Midbrain (tissue), 1 donor: Measurements from ENCODE around the gene SEC22A.
A peak's percentile ranks its signal among the peaks of the same experiment; 100 is the strongest.
"Not testable (repeated sequence)": the region's sequence is repeated elsewhere in the genome, so short reads cannot be mapped to it uniquely, and the experiment has no call there.

Experiments
- DNase-seq: peaks from one replicate; lab custom pipeline; 2025; lab: John Stamatoyannopoulos, UW

Gene SEC22A

GRCh38 chr3:123180791-123181190, 21.0 kb upstream of the SEC22A start:
- no peak for DNase-seq

GRCh38 chr3:123186695-123187094, 15.0 kb upstream of the SEC22A start:
- no peak for DNase-seq

- no peak for DNase-seq
Observed at GRCh38 chr3:123188058-123188457, 13.7 kb upstream of the SEC22A start.

- DNase-seq = no peak
Observed at GRCh38 chr3:123193448-123194101, 8.2 kb upstream of the SEC22A start.

- peak; percentile 3 for DNase-seq
Observed at GRCh38 chr3:123194552-123194951, 7.2 kb upstream of the SEC22A start.

GRCh38 chr3:123198372-123198771, 3.4 kb upstream of the SEC22A start:
- no peak for DNase-seq

GRCh38 chr3:123201223-123201556, 553 bp upstream of the SEC22A start:
- no peak for DNase-seq

GRCh38 chr3:123202451-123202850, 708 bp downstream of the SEC22A start:
- no peak for DNase-seq

GRCh38 chr3:123218990-123219389, 17.2 kb downstream of the SEC22A start:
- DNase-seq = no peak

GRCh38 chr3:123221369-123221768, 19.6 kb downstream of the SEC22A start:
- not testable (repeated sequence) for DNase-seq

GRCh38 chr3:123225016-123225415, 23.3 kb downstream of the SEC22A start:
- no peak for DNase-seq

- DNase-seq = no peak
Observed at GRCh38 chr3:123226549-123226948, 24.8 kb downstream of the SEC22A start.

GRCh38 chr3:123229145-123229544, 27.4 kb downstream of the SEC22A start:
- DNase-seq = no peak

GRCh38 chr3:123236902-123237301, 35.2 kb downstream of the SEC22A start:
- DNase-seq = no peak

- not testable (repeated sequence) for DNase-seq
Observed at GRCh38 chr3:123239186-123239585, 37.4 kb downstream of the SEC22A start.

- DNase-seq = no peak
Observed at GRCh38 chr3:123239756-123240155, 38.0 kb downstream of the SEC22A start.

- no peak for DNase-seq
Observed at GRCh38 chr3:123244128-123244527, 42.4 kb downstream of the SEC22A start.

GRCh38 chr3:123246866-123247265, 45.1 kb downstream of the SEC22A start:
- no peak for DNase-seq

GRCh38 chr3:123256256-123256655, 54.5 kb downstream of the SEC22A start:
- no peak for DNase-seq

GRCh38 chr3:123258359-123258758, 56.6 kb downstream of the SEC22A start:
- DNase-seq = no peak

GRCh38 chr3:123258811-123259420, 57.2 kb downstream of the SEC22A start:
- peak; percentile 15 for DNase-seq

GRCh38 chr3:123261666-123262065, 59.9 kb downstream of the SEC22A start:
- DNase-seq = no peak

- no peak for DNase-seq
Observed at GRCh38 chr3:123262226-123262625, 60.5 kb downstream of the SEC22A start.

GRCh38 chr3:123262868-123263267, 61.1 kb downstream of the SEC22A start:
- DNase-seq = no peak
